ENCODE measurements around the gene CDH10.

Gene CDH10

DNA sequence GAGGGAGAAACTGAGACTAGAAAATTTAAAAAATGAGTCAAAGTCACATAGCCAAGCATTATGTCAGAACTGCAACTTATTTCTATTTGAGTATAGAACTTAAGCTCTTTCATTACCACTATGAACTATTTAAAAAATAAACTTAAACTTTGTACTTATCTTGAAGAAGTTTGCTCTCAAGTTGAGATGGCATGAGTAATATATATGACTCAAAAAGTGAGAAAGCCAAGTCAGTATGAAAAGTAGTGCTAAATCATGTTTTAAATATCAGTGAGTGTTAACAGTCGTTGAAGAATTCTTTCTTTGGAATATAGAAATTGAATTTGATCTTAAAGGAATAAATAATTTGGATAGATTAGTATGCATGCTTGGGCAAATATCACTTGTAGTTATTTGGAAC lies 36.3 kb upstream of the CDH10 start (continued):
- TF ChIP-seq, protein P1, sequence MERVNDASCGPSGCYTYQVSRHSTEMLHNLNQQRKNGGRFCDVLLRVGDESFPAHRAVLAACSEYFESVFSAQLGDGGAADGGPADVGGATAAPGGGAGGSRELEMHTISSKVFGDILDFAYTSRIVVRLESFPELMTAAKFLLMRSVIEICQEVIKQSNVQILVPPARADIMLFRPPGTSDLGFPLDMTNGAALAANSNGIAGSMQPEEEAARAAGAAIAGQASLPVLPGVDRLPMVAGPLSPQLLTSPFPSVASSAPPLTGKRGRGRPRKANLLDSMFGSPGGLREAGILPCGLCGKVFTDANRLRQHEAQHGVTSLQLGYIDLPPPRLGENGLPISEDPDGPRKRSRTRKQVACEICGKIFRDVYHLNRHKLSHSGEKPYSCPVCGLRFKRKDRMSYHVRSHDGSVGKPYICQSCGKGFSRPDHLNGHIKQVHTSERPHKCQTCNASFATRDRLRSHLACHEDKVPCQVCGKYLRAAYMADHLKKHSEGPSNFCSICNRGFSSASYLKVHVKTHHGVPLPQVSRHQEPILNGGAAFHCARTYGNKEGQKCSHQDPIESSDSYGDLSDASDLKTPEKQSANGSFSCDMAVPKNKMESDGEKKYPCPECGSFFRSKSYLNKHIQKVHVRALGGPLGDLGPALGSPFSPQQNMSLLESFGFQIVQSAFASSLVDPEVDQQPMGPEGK (CRISPR knock-in tag; IDR thresholded peaks at IDR 0.05; ENCODE audit: borderline replicate concordance): no peak

DNA sequence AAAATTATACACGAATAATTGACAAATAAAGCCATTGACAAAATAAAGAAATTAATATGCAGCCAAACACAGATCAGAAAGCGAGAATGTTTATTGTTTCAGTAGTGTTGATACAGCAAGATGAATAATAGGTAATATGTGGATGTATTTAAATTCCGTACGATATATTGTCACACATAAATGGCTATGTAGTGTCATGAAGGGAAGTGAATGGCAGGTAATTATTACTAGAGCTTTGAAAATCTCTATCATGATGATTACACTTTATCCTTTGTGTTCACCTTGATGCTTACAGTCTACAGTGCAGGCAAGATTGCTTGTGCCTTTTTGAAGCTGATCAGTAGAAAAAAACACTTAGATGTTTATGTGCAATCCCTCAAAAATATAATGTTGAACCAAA lies 23.3 kb upstream of the CDH10 start:
- TF ChIP-seq RARB (CRISPR knock-in tag; IDR thresholded peaks at IDR 0.05) (no peak), ZNF565 (CRISPR knock-in tag; conservative IDR thresholded peaks at IDR 0.05; ENCODE audit: low read depth) (no peak), ISL1 (CRISPR knock-in tag; IDR thresholded peaks at IDR 0.05) (no peak), ZFP30 (CRISPR knock-in tag; IDR thresholded peaks at IDR 0.05) (no peak), SNAI2 (CRISPR knock-in tag; IDR thresholded peaks at IDR 0.05) (no peak), BACH2 (CRISPR knock-in tag; IDR thresholded peaks at IDR 0.05; ENCODE audit: borderline replicate concordance) (no peak), ZNF8 (CRISPR knock-in tag; IDR thresholded peaks at IDR 0.05) (no peak), TCF4 (CRISPR knock-in tag; IDR thresholded peaks at IDR 0.05; ENCODE audit: borderline replicate concordance) (no peak), PPARA (CRISPR knock-in tag; IDR thresholded peaks at IDR 0.05; ENCODE audit: borderline replicate concordance) (no peak)
- TF ChIP-seq, protein P2, sequence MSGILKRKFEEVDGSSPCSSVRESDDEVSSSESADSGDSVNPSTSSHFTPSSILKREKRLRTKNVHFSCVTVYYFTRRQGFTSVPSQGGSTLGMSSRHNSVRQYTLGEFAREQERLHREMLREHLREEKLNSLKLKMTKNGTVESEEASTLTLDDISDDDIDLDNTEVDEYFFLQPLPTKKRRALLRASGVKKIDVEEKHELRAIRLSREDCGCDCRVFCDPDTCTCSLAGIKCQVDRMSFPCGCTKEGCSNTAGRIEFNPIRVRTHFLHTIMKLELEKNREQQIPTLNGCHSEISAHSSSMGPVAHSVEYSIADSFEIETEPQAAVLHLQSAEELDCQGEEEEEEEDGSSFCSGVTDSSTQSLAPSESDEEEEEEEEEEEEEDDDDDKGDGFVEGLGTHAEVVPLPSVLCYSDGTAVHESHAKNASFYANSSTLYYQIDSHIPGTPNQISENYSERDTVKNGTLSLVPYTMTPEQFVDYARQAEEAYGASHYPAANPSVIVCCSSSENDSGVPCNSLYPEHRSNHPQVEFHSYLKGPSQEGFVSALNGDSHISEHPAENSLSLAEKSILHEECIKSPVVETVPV (CRISPR knock-in tag; IDR thresholded peaks at IDR 0.05): no peak
- TF ChIP-seq, protein P1 (CRISPR knock-in tag; IDR thresholded peaks at IDR 0.05; ENCODE audit: borderline replicate concordance): no peak
- TF ChIP-seq, protein P3, sequence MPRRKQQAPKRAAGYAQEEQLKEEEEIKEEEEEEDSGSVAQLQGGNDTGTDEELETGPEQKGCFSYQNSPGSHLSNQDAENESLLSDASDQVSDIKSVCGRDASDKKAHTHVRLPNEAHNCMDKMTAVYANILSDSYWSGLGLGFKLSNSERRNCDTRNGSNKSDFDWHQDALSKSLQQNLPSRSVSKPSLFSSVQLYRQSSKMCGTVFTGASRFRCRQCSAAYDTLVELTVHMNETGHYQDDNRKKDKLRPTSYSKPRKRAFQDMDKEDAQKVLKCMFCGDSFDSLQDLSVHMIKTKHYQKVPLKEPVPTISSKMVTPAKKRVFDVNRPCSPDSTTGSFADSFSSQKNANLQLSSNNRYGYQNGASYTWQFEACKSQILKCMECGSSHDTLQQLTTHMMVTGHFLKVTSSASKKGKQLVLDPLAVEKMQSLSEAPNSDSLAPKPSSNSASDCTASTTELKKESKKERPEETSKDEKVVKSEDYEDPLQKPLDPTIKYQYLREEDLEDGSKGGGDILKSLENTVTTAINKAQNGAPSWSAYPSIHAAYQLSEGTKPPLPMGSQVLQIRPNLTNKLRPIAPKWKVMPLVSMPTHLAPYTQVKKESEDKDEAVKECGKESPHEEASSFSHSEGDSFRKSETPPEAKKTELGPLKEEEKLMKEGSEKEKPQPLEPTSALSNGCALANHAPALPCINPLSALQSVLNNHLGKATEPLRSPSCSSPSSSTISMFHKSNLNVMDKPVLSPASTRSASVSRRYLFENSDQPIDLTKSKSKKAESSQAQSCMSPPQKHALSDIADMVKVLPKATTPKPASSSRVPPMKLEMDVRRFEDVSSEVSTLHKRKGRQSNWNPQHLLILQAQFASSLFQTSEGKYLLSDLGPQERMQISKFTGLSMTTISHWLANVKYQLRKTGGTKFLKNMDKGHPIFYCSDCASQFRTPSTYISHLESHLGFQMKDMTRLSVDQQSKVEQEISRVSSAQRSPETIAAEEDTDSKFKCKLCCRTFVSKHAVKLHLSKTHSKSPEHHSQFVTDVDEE (CRISPR knock-in tag; IDR thresholded peaks at IDR 0.05): no peak
- no peak for ATAC-seq

DNA sequence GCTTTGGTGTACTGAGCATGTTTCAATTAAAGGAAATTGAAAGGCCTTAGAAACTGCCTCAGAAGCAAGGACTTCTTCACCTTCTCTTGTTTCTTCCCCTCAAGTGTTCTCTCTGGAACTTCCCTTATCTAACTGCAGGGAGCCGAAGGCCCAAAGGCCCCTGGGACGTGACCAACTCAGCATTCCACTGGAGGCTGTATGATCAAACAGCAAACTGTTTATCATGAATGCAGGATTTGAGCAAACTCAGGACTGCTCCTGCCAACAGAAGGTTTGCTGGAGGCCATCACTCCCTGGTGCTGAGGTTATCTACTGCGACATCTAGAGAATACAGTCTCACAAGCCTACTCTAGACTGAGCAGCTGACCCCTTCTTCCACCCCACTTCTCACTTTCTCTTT lies 4.8 kb upstream of the CDH10 start:
- no peak for TF ChIP-seq ISL1 (CRISPR knock-in tag; IDR thresholded peaks at IDR 0.05)
- no peak for TF ChIP-seq SNAI2 (CRISPR knock-in tag; IDR thresholded peaks at IDR 0.05)
- ATAC-seq: no peak

DNA sequence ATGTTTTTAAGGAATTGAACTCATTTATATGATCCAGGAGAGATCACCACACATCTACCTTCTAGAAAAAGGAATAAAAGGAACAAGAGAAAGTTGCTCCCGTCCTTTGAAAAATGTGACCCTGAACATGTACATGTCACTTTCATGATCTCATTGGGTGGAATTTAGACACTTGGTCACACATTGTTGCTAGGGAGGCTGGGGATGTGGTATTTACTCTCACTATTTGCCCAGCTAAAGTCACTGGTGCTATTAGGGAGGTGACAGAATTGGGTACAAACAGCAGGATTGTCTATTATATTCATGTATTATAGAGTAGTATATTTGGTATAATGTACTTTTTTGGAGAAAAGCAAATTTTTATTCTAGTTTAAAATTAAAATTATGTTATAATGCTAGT lies 2.1 kb upstream of the CDH10 start:
- ATAC-seq: no peak
- TF ChIP-seq ZNF8 (CRISPR knock-in tag; IDR thresholded peaks at IDR 0.05): no peak

DNA sequence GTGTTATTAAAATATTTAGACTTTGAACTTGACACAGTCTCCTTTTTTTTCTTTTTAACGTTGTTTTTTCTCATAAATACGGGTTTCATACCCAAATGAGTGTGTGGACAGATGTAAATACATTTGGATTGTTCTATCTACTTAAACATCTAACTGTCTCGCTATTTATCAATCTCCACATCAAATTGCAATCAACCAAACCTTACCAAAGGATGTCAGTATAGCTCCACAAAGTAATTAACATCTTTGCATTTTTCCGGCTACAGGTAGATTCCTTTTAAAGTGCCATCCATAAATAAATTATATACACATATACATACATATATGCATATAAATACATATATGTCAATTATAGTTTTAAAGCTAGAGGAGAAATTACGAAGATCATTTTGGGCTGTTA lies 705 bp upstream of the CDH10 start:
- TF ChIP-seq SNAI2 (CRISPR knock-in tag; IDR thresholded peaks at IDR 0.05): no peak
- no peak for TF ChIP-seq RARB (CRISPR knock-in tag; IDR thresholded peaks at IDR 0.05)
- no peak for TF ChIP-seq ISL1 (CRISPR knock-in tag; IDR thresholded peaks at IDR 0.05)
- TF ChIP-seq ZNF8 (CRISPR knock-in tag; IDR thresholded peaks at IDR 0.05): no peak
- no peak for TF ChIP-seq ZFP3 (CRISPR knock-in tag; IDR thresholded peaks at IDR 0.05)
- no peak for TF ChIP-seq ZC3H10 (CRISPR knock-in tag; IDR thresholded peaks at IDR 0.05)
- TF ChIP-seq OSR1 (CRISPR knock-in tag; IDR thresholded peaks at IDR 0.05): no peak
- TF ChIP-seq ZNF565 (CRISPR knock-in tag; conservative IDR thresholded peaks at IDR 0.05; ENCODE audit: low read depth): no peak
- TF ChIP-seq, protein P1 (CRISPR knock-in tag; IDR thresholded peaks at IDR 0.05; ENCODE audit: borderline replicate concordance): no peak
- TF ChIP-seq, protein P2 (CRISPR knock-in tag; IDR thresholded peaks at IDR 0.05): no peak
- no peak for ATAC-seq
